Subcutaneous abdominal adipose tissue (tissue), 5 donors: ENCODE results near the gene ACTL7B.
"Not testable (repeated sequence)": the region's sequence is repeated elsewhere in the genome, so short reads cannot be mapped to it uniquely, and the experiment has no call there.

Source experiments
- H3K27ac ChIP-seq: one replicate; pipeline ENCODE4 v1.7.0; 2013; ENCODE audit warnings: low read depth, mild to moderate bottlenecking, inconsistent platforms, low read length, moderate library complexity
- H3K27me3 ChIP-seq, 5 donors: one replicate each; pipeline ENCODE4 v1.7.0; 2013; ENCODE audit warnings: low read length in 5 of 5, inconsistent platforms in 1 of 5; ENCODE audit not compliant: control insufficient read depth in 5 of 5, insufficient read depth in 4 of 5
- H3K36me3 ChIP-seq, 5 donors: one replicate each; pipeline ENCODE4 v1.7.0; 2013; ENCODE audit warnings: low read length in 5 of 5; ENCODE audit not compliant: control insufficient read depth in 5 of 5, insufficient read depth in 5 of 5
- H3K4me1 ChIP-seq, 5 donors: one replicate each; pipeline ENCODE4 v1.7.0; 2013; ENCODE audit warnings: low read length in 5 of 5, mild to moderate bottlenecking in 3 of 5, moderate library complexity in 1 of 5; ENCODE audit not compliant: control insufficient read depth in 5 of 5, insufficient read depth in 5 of 5
- H3K4me3 ChIP-seq, 5 donors: one replicate each; pipeline ENCODE4 v1.7.0; 2013; ENCODE audit warnings: low read length in 5 of 5, low read depth in 1 of 5
- H3K9ac ChIP-seq, 5 donors: one replicate each; pipeline ENCODE4 v1.7.0; 2013; ENCODE audit warnings: low read length in 5 of 5, mild to moderate bottlenecking in 4 of 5, moderate library complexity in 3 of 5
- H3K9me3 ChIP-seq, 5 donors: one replicate each; pipeline ENCODE4 v1.7.0; 2013; ENCODE audit warnings: low read length in 5 of 5; ENCODE audit not compliant: control insufficient read depth in 5 of 5
- donor health status: healthy.
- donor health status: healthy.
- donor health status: healthy.
- donor health status: healthy.
- donor health status: healthy.

ACTL7B gene

GRCh38 chr9:108860354-108860753, 4.6 kb upstream of the ACTL7B start:
- Histone ChIP-seq H3K36me3 (no peaks in the 10 kb centered on the region), H3K4me1 (no peaks in the 10 kb centered on the region), H3K9me3 (no peaks in the 10 kb centered on the region), H3K27me3 (no peaks in the 10 kb centered on the region), H3K4me3 (no peak overlapping the region), H3K9ac (no peak overlapping the region), H3K27ac (no peak overlapping the region)

- H3K27ac ChIP-seq: no peak overlapping the region
- H3K4me3 ChIP-seq: no peak overlapping the region
- H3K27me3 ChIP-seq: no peaks in the 10 kb centered on the region
- no peak overlapping the region for H3K9ac ChIP-seq
- no peaks in the 10 kb centered on the region for H3K36me3 ChIP-seq
- H3K4me1 ChIP-seq: no peaks in the 10 kb centered on the region
- no peaks in the 10 kb centered on the region for H3K9me3 ChIP-seq
Observed at GRCh38 chr9:108859459-108860114, 3.8 kb upstream of the ACTL7B start.

- no peak overlapping the region for H3K4me3 ChIP-seq
- H3K4me1 ChIP-seq: no peaks in the 10 kb centered on the region
- H3K36me3 ChIP-seq: no peaks in the 10 kb centered on the region
- no peaks in the 10 kb centered on the region for H3K27me3 ChIP-seq
- no peaks in the 10 kb centered on the region for H3K9me3 ChIP-seq
- H3K27ac ChIP-seq: no peak overlapping the region
- H3K9ac ChIP-seq: no peak overlapping the region
Observed at GRCh38 chr9:108857572-108857971, 1.8 kb upstream of the ACTL7B start.

GRCh38 chr9:108855529-108855886, 278 bp downstream of the ACTL7B start:
- Histone ChIP-seq H3K36me3 (no peaks in the 10 kb centered on the region), H3K9me3 (no peaks in the 10 kb centered on the region), H3K9ac (no peak overlapping the region), H3K27ac (no peak overlapping the region), H3K27me3 (no peaks in the 10 kb centered on the region), H3K4me1 (no peaks in the 10 kb centered on the region), H3K4me3 (no peak overlapping the region)

DNA sequence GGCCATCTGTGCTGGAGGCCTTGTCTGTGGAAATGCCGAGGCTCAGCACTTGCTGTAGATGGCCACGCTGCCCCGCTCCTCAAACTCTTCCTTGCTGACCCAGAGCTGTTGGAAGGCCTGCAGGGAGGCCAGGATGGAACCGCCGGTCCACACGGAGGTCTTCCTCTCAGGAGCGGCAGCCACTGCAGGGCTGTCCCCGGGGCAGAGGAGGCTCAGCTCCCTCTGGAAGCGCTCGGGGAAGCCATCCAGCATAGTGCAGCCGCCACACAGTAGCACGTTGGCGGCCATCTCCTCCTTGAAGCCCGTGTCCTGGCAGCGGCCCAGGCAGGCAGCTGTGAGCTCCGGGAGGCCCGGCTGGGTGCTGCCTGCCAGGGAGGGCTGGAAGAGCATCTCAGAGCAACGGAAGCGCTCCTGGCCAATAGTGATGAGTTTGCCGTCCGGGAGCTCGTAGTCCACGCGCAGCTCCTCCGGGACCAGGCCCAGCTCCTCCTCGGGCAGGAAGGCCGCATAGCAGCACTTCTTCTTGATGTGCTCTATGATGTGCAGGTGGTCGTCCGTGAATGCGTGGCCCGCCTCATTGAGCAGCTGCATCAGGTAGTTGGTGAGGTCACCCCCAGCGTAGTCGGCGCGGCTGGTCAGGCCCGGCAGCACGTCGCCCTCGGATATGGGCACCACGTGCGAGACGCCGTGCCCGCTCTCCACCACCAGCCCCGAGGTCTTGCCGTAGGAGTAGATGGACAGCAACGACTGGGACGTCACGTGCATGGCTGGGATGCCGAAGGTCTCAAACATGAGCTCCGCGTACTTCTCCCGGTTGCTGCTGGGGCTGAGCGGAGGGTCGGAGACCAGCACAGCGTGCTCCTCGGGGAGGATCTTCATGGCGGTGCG, 901 bp downstream of the ACTL7B start:
- Histone ChIP-seq H3K9ac (no peak overlapping the region), H3K4me1 (peaks cover 0 to under 1% (median 0%) of the 10 kb centered on the region in 5 donors), H3K4me3 (no peak overlapping the region), H3K27ac (no peak overlapping the region), H3K27me3 (no peaks in the 10 kb centered on the region), H3K36me3 (no peaks in the 10 kb centered on the region), H3K9me3 (no peaks in the 10 kb centered on the region)

DNA sequence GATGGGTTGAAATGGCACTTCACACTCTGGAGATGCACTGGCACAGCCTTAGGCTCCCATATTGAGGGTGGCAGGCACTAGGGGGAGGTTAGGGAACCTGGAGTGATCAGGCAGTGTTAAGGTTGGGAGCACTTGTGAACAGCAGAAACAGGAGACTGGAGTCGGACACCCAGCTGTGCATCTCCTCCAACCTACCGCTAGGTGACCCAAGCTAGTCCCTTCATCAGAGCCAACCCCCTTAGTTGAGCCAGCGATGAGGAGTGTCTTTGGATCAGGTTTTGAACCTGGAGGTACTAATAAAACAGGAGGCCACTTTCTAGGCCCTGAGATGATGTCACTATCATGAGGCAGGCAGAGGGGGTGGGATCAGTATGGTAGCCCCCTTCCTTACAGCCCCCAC, 1.7 kb downstream of the ACTL7B start:
- Histone ChIP-seq H3K27me3 (no peaks in the 10 kb centered on the region), H3K4me1 (peaks cover 0 to 9% (median 4%) of the 10 kb centered on the region in 5 donors), H3K36me3 (no peaks in the 10 kb centered on the region), H3K4me3 (no peak overlapping the region), H3K9me3 (no peaks in the 10 kb centered on the region), H3K27ac (no peak overlapping the region), H3K9ac (no peak overlapping the region)

DNA sequence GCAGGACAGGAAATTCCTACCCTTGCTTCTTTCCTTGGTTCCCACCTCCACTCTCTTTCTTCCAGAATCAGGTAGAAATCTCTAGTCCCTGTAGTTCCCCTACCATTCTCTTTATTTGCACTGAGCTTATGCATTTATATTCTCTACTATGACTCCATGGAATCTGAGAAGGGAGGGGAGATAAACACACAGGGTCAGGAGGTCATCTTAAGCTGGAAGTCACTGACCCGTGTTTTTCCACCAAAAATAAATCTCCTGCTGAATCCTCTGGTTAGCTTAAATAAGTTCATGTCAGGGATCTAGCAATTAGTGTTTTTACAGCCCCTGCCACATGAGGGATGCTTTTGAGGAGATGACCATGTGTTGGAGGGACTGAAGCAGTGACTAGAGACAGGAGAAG, 3.7 kb downstream of the ACTL7B start:
- peaks cover 0 to 12% (median 4%) of the 10 kb centered on the region in 5 donors for H3K4me1 ChIP-seq

GRCh38 chr9:108851138-108851537, 4.6 kb downstream of the ACTL7B start:
- Histone ChIP-seq H3K9ac (no peak overlapping the region), H3K9me3 (no peaks in the 10 kb centered on the region), H3K4me3 (no peak overlapping the region), H3K36me3 (no peaks in the 10 kb centered on the region), H3K27me3 (no peaks in the 10 kb centered on the region), H3K4me1 (peaks cover 0 to 14% (median 4%) of the 10 kb centered on the region in 5 donors), H3K27ac (no peak overlapping the region)

More for the DNA sequence above, 3.7 kb downstream of the ACTL7B start:
- no peak overlapping the region for H3K27ac ChIP-seq
- H3K9ac ChIP-seq: no peak overlapping the region
- H3K27me3 ChIP-seq: no peaks in the 10 kb centered on the region
- no peak overlapping the region for H3K4me3 ChIP-seq
- H3K9me3 ChIP-seq: no peaks in the 10 kb centered on the region
- no peaks in the 10 kb centered on the region for H3K36me3 ChIP-seq

DNA sequence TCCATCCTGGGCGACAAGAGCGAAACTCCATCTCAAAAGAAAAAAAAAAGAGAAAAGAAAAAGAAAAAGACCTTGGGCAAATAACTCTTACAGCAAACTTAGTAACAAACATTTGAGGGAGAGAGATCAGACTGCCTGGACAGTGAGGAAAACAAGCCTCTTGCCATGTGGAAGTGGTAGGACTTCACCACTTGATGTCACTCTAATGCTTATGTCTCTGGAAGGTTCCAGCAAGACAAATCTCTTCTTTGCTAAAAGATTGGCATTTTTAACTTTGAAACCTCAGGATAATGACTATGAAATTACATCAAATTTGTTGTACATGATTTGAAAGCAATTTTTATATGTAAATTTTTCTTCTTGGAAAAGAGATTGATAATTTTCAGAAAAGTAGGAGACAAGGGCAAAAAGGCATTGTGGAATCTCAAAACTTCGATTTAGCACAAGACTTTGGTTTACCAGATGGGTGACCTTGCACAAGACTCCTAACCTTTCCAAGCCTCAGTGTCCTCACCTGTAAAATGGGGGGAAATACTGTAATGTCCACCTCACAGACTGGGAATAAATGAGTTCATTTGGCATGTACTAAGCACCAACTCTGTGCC, 5.4 kb downstream of the ACTL7B start:
- Histone ChIP-seq H3K9ac (no peak overlapping the region), H3K36me3 (no peaks in the 10 kb centered on the region)

GRCh38 chr9:108848296-108848695, 7.5 kb downstream of the ACTL7B start:
- not testable (repeated sequence) for H3K9ac ChIP-seq, H3K27me3 ChIP-seq, H3K9me3 ChIP-seq, H3K4me3 ChIP-seq, H3K36me3 ChIP-seq, H3K27ac ChIP-seq
- peaks cover 0 to 30% (median 13%) of the 10 kb centered on the region in 5 donors for H3K4me1 ChIP-seq

More for the DNA sequence above, 5.4 kb downstream of the ACTL7B start:
- no peak overlapping the region for H3K27ac ChIP-seq
- H3K4me1 ChIP-seq: peaks cover 0 to 16% (median 4%) of the 10 kb centered on the region in 5 donors
- H3K27me3 ChIP-seq: no peaks in the 10 kb centered on the region
- H3K4me3 ChIP-seq: no peak overlapping the region
- H3K9me3 ChIP-seq: no peaks in the 10 kb centered on the region
